NCI-H2107 treated with DMSO at 0.1 percent for 48 hours (cell line): ENCODE measurements around the gene VTI1A.
A peak's percentile ranks its signal among the peaks of the same experiment; 100 is the strongest.

ENCODE experiments used
- DNase-seq: peaks from one replicate; lab custom pipeline; 2025; ENCODE audit not compliant: unreplicated experiment; lab: John Stamatoyannopoulos, UW

The VTI1A gene

GRCh38 chr10:112799726-112800510, 352.9 kb downstream of the VTI1A start:
- DNase-seq, result no peak

GRCh38 chr10:112801004-112801403, 354.0 kb downstream of the VTI1A start:
- no peak for DNase-seq

GRCh38 chr10:112801748-112802147, 354.7 kb downstream of the VTI1A start:
- DNase-seq, result no peak

GRCh38 chr10:112802411-112803022, 355.5 kb downstream of the VTI1A start:
- no peak for DNase-seq

GRCh38 chr10:112803961-112804401, 357.0 kb downstream of the VTI1A start:
- peak; percentile 58 for DNase-seq

- no peak for DNase-seq
Measured at GRCh38 chr10:112805254-112805590, 358.2 kb downstream of the VTI1A start.

- DNase-seq, result no peak
Measured at GRCh38 chr10:112805701-112806100, 358.7 kb downstream of the VTI1A start.

GRCh38 chr10:112807013-112807412, 360.0 kb downstream of the VTI1A start:
- no peak for DNase-seq

- no peak for DNase-seq
Measured at GRCh38 chr10:112809736-112810135, 362.7 kb downstream of the VTI1A start.

GRCh38 chr10:112810711-112811151, 363.7 kb downstream of the VTI1A start:
- no peak for DNase-seq

GRCh38 chr10:112811741-112812551, 364.9 kb downstream of the VTI1A start:
- no peak for DNase-seq

- DNase-seq, result no peak
Measured at GRCh38 chr10:112812586-112812985, 365.6 kb downstream of the VTI1A start.

- no peak for DNase-seq
Measured at GRCh38 chr10:112813866-112814591, 367.0 kb downstream of the VTI1A start.

GRCh38 chr10:112815269-112816032, 368.4 kb downstream of the VTI1A start:
- DNase-seq, result no peak

GRCh38 chr10:112816033-112816430, 369.0 kb downstream of the VTI1A start:
- no peak for DNase-seq

GRCh38 chr10:112816891-112817290, 369.9 kb downstream of the VTI1A start:
- DNase-seq, result no peak

GRCh38 chr10:112817981-112818777, 371.2 kb downstream of the VTI1A start:
- DNase-seq, result no peak

- no peak for DNase-seq
Measured at GRCh38 chr10:112819231-112819630, 372.2 kb downstream of the VTI1A start.

- no peak for DNase-seq
Measured at GRCh38 chr10:112820320-112820719, 373.3 kb downstream of the VTI1A start.

GRCh38 chr10:112821038-112821437, 374.0 kb downstream of the VTI1A start:
- no peak for DNase-seq
